Transverse colon (tissue), 4 donors: ENCODE data around the gene HNRNPA1.

Source experiments
- EP300 ChIP-seq: sonication (generic); formaldehyde crosslinking; IDR thresholded peaks from one replicate; pipeline ENCODE4 v1.6.1; 2017; ENCODE audit warnings: antibody characterized with exemption, low read depth
- POLR2A ChIP-seq: fragments of 450-650 bp; IDR thresholded peaks from one replicate; pipeline ENCODE4 v1.6.1; 2016; ENCODE audit warnings: antibody characterized with exemption, mild to moderate bottlenecking, moderate library complexity
- POLR2AphosphoS5 ChIP-seq, 3 donors: sonication (generic); formaldehyde crosslinking; IDR thresholded peaks; one replicate each; pipeline ENCODE4 v1.6.1; 2016; ENCODE audit warnings: antibody characterized with exemption in 3 of 3
- TF ChIP-seq, protein P1 (sequence below), 5 experiments: fragments of 200-600 bp in 3 of 5; fragments of 450-650 bp in 2 of 5; sonication (generic) in 3 of 5; IDR thresholded peaks; 1 replicate in 2 of 5; 2 replicates in 3 of 5; pipeline ENCODE4 v1.5.1; 2016 to 2017; ENCODE audit warnings: antibody characterized with exemption in 5 of 5, inconsistent platforms in 3 of 5, mild to moderate bottlenecking in 2 of 5, moderate library complexity in 1 of 5

DNA sequence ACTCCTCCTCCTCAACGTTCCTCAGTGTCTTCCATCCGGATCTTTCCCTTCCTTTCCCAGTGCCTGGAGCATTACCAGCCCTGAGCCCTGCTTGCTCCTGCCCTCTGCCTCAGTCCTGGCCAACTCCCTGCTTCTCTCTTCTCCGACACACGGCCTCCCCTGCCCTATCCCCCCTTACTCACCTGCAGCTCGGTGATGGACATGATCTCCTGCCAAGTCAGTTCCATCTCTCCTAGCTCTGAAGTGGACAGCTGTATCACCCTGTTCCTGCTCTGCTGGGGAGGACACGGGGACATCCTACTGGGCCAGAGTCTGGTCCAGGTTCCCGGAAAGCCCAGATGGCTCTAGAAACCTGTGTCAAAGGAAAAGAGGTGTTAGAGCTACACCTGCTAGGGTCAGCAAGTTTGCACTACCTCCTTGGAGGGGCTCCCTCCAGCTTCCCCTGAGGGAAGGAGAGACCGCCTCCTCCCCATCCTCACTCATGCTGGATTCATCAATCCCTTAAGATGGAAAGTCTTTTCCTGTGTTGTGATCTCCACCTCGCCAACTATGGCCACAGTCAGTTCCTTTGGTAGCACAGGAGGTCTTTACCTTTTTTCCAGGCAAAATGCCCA is 14.5 kb downstream of the HNRNPA1 start:
- no peak for TF ChIP-seq EP300
- TF ChIP-seq, protein P1, sequence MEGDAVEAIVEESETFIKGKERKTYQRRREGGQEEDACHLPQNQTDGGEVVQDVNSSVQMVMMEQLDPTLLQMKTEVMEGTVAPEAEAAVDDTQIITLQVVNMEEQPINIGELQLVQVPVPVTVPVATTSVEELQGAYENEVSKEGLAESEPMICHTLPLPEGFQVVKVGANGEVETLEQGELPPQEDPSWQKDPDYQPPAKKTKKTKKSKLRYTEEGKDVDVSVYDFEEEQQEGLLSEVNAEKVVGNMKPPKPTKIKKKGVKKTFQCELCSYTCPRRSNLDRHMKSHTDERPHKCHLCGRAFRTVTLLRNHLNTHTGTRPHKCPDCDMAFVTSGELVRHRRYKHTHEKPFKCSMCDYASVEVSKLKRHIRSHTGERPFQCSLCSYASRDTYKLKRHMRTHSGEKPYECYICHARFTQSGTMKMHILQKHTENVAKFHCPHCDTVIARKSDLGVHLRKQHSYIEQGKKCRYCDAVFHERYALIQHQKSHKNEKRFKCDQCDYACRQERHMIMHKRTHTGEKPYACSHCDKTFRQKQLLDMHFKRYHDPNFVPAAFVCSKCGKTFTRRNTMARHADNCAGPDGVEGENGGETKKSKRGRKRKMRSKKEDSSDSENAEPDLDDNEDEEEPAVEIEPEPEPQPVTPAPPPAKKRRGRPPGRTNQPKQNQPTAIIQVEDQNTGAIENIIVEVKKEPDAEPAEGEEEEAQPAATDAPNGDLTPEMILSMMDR (IDR thresholded peaks at IDR 0.05): no peak
- no peak for TF ChIP-seq POLR2A
- no peak for TF ChIP-seq POLR2AphosphoS5 (IDR thresholded peaks at IDR 0.05)
